ENCODE measurements around the gene PITPNM3. TPM values are rescaled to one million over a fixed set of nuclear protein-coding genes. Genes with fewer than 3 reads are reported as not detected.

The PITPNM3 gene
- total and polyA plus RNA-seq, 12 donors, result 1.1 to 9.8 (median 6.8) TPM

- Histone ChIP-seq H3K27ac (peak overlapping the region in 1 of 5 donors; percentile 59), H3K27me3 (no peaks in the 10 kb centered on the region), H3K4me3 (no peak overlapping the region), H3K36me3 (replicated peaks in 1 of 2) (no peaks in the 10 kb centered on the region), H3K9me3 (replicated peaks in 1 of 3) (no peaks in the 10 kb centered on the region), H3K4me1 (replicated peaks in 1 of 2) (peaks cover 0 to 9% of the 10 kb centered on the region in 2 donors)
- TF ChIP-seq CTCF (IDR thresholded peaks at IDR 0.05) (no peak), POLR2A (IDR thresholded peaks at IDR 0.05) (no peak)
- intact Hi-C loops (cut with DNase I), result no loop called here
- DNase-seq, result no peak
- 77 to 100% (median 81%) methylated on average over 3 to 15 of the region's 15 CpGs for WGBS, 4 donors
Observed at GRCh38 chr17:6508519-6509030, 47.8 kb downstream of the PITPNM3 start.

- no peak overlapping the region for H3K27ac ChIP-seq
- H3K36me3 ChIP-seq (replicated peaks in 1 of 2), result no peaks in the 10 kb centered on the region
- no peak for DNase-seq
Observed at GRCh38 chr17:6508016-6508415, 48.3 kb downstream of the PITPNM3 start.

GRCh38 chr17:6507535-6507934, 48.8 kb downstream of the PITPNM3 start:
- Histone ChIP-seq H3K9me3 (replicated peaks in 1 of 3) (no peaks in the 10 kb centered on the region), H3K36me3 (replicated peaks in 1 of 2) (no peaks in the 10 kb centered on the region), H3K4me3 (no peak overlapping the region), H3K27ac (no peak overlapping the region), H3K27me3 (no peaks in the 10 kb centered on the region), H3K4me1 (replicated peaks in 1 of 2) (peaks cover 0 to 9% of the 10 kb centered on the region in 2 donors)
- TF ChIP-seq CTCF (IDR thresholded peaks at IDR 0.05) (no peak), POLR2A (IDR thresholded peaks at IDR 0.05) (no peak)
- WGBS, 4 donors, result 46 to 58% (median 54%) methylated on average over 3 to 7 of the region's 7 CpGs
- intact Hi-C loops (cut with DNase I), result no loop called here
- DNase-seq, result peak; percentile 59 to 88 (median 78)

More at GRCh38 chr17:6508016-6508415, 48.3 kb downstream of the PITPNM3 start:
- WGBS, 4 donors, result 81 to 95% (median 83%) methylated on average over 10 to 12 of the region's 12 CpGs
- TF ChIP-seq POLR2A (IDR thresholded peaks at IDR 0.05) (no peak), CTCF (IDR thresholded peaks at IDR 0.05) (no peak)
- intact Hi-C loops (cut with DNase I), result no loop called here
- H3K4me1 ChIP-seq (replicated peaks in 1 of 2), result peaks cover 0 to 9% of the 10 kb centered on the region in 2 donors
- no peaks in the 10 kb centered on the region for H3K9me3 ChIP-seq (replicated peaks in 1 of 3)
- H3K27me3 ChIP-seq, result no peaks in the 10 kb centered on the region
- no peak overlapping the region for H3K4me3 ChIP-seq

GRCh38 chr17:6506679-6507231, 49.6 kb downstream of the PITPNM3 start:
- DNase-seq, result peak in 4 of 7 donors; percentile 31 to 41 (median 38)
- Histone ChIP-seq H3K27me3 (no peaks in the 10 kb centered on the region), H3K27ac (peak overlapping the region in 1 of 5 donors; percentile 7)

More at GRCh38 chr17:6506679-6507231, 49.6 kb downstream of the PITPNM3 start:
- intact Hi-C loops (cut with DNase I), result no loop called here
- WGBS, 4 donors, result 55 to 69% (median 67%) methylated on average over 3 to 5 of the region's 5 CpGs
- H3K4me3 ChIP-seq, result no peak overlapping the region
- H3K4me1 ChIP-seq (replicated peaks in 1 of 2), result peaks cover 0 to 9% of the 10 kb centered on the region in 2 donors
- TF ChIP-seq POLR2A (IDR thresholded peaks at IDR 0.05), result no peak
- no peak for TF ChIP-seq CTCF (IDR thresholded peaks at IDR 0.05)
- no peaks in the 10 kb centered on the region for H3K36me3 ChIP-seq (replicated peaks in 1 of 2)
- H3K9me3 ChIP-seq (replicated peaks in 1 of 3), result no peaks in the 10 kb centered on the region

Data from adrenal gland (tissue), 12 donors.